Left ventricle myocardium inferior (tissue), 1 donor: ENCODE results near the gene MGAT4B. TPM values are rescaled to one million over a fixed set of nuclear protein-coding genes. Genes with fewer than 3 reads are reported as not detected.

Source experiments
- DNase-seq: peaks from one replicate; pipeline ENCODE4 v3.0.0-alpha.2; 2020
- H3K27ac ChIP-seq: fragments of 200-600 bp; replicated peaks from 2 replicates; pipeline ENCODE4 v1.8.0; 2021
- H3K27me3 ChIP-seq: fragments of 200-600 bp; 2 replicates; pipeline ENCODE4 v1.8.0; 2021; ENCODE audit warnings: low read depth
- H3K36me3 ChIP-seq: fragments of 200-600 bp; 2 replicates; pipeline ENCODE4 v1.8.0; 2021
- H3K4me1 ChIP-seq: fragments of 200-600 bp; 2 replicates; pipeline ENCODE4 v1.8.0; 2021
- H3K4me3 ChIP-seq: fragments of 200-600 bp; 2 replicates; pipeline ENCODE4 v1.8.0; 2021; ENCODE audit warnings: mild to moderate bottlenecking, moderate library complexity
- H3K9me3 ChIP-seq: fragments of 200-600 bp; replicated peaks from 2 replicates; pipeline ENCODE4 v1.8.0; 2021
- CTCF ChIP-seq: fragments of 200-600 bp; IDR thresholded peaks from 2 replicates; pipeline ENCODE4 v1.8.0; 2021; ENCODE audit warnings: antibody characterized with exemption, mild to moderate bottlenecking, borderline replicate concordance
- intact Hi-C: fragments of 100-400 bp; cut with micrococcal nuclease; formaldehyde crosslinking; loops from one replicate; pipeline ENCODE4 v1.11.0; 2022
- total RNA-seq: library from RNA; stranded (reverse); fragmentation: NEBNext Ultra II Directional; extraction: Animal tissue kit (Norgen Biotek cat#: 25700); gene quantifications from one replicate; pipeline ENCODE4 v1.2.1, GENCODE V29; 2021
- donor health status: DM: no; HTN: yes; CAD: no; lungs with severe emphysema.

The MGAT4B gene
- total RNA-seq, 1 donor from 2014 or later, result 98.7 TPM

GRCh38 chr5:179816796-179817469, 10.3 kb upstream of the MGAT4B start:
- Histone ChIP-seq H3K4me3 (peak overlapping the region; percentile 72), H3K27ac (peak overlapping the region; percentile 98), H3K27me3 (no peaks in the 10 kb centered on the region), H3K4me1 (peaks cover 52% of the 10 kb centered on the region), H3K9me3 (no peaks in the 10 kb centered on the region), H3K36me3 (peaks cover 8% of the 10 kb centered on the region)
- DNase-seq, result no peak
- no peak for TF ChIP-seq CTCF
- intact Hi-C loops, result no loop called here

- intact Hi-C loops, result no loop called here
- no peak for TF ChIP-seq CTCF
- H3K9me3 ChIP-seq, result no peaks in the 10 kb centered on the region
- peaks cover 49% of the 10 kb centered on the region for H3K4me1 ChIP-seq
- peaks cover 6% of the 10 kb centered on the region for H3K36me3 ChIP-seq
- peak overlapping the region; percentile 72 for H3K4me3 ChIP-seq
- H3K27ac ChIP-seq, result peak overlapping the region; percentile 98
- no peaks in the 10 kb centered on the region for H3K27me3 ChIP-seq
- no peak for DNase-seq
Observed at GRCh38 chr5:179816401-179816795, 9.7 kb upstream of the MGAT4B start.

GRCh38 chr5:179815491-179816249, 9.0 kb upstream of the MGAT4B start:
- no peak for DNase-seq
- H3K27me3 ChIP-seq, result no peaks in the 10 kb centered on the region
- no peaks in the 10 kb centered on the region for H3K9me3 ChIP-seq
- peaks cover 42% of the 10 kb centered on the region for H3K4me1 ChIP-seq
- H3K36me3 ChIP-seq, result peaks cover 6% of the 10 kb centered on the region
- TF ChIP-seq CTCF, result no peak
- H3K4me3 ChIP-seq, result no peak overlapping the region
- intact Hi-C loops, result no loop called here
- no peak overlapping the region for H3K27ac ChIP-seq

- TF ChIP-seq CTCF, result no peak
- no peaks in the 10 kb centered on the region for H3K9me3 ChIP-seq
- intact Hi-C loops, result no loop called here
- H3K4me1 ChIP-seq, result peaks cover 28% of the 10 kb centered on the region
- no peaks in the 10 kb centered on the region for H3K27me3 ChIP-seq
- no peak overlapping the region for H3K4me3 ChIP-seq
- no peak for DNase-seq
- H3K27ac ChIP-seq, result no peak overlapping the region
- peaks cover 6% of the 10 kb centered on the region for H3K36me3 ChIP-seq
Observed at GRCh38 chr5:179814090-179814489, 7.4 kb upstream of the MGAT4B start.

- no peaks in the 10 kb centered on the region for H3K9me3 ChIP-seq
- intact Hi-C loops, result no loop called here
- H3K4me3 ChIP-seq, result no peak overlapping the region
- peaks cover 6% of the 10 kb centered on the region for H3K36me3 ChIP-seq
- peaks cover 18% of the 10 kb centered on the region for H3K4me1 ChIP-seq
- no peaks in the 10 kb centered on the region for H3K27me3 ChIP-seq
- no peak overlapping the region for H3K27ac ChIP-seq
- no peak for DNase-seq
- no peak for TF ChIP-seq CTCF
Observed at GRCh38 chr5:179812997-179813607, 6.4 kb upstream of the MGAT4B start.
